SK-N-SH treated with all-trans-retinoic acid at 6 μM for 48 hours (cell line): Measurements from ENCODE around the gene DNAH14.

Experiments
- ARNTL ChIP-seq: fragments of 450-650 bp; formaldehyde crosslinking; IDR thresholded peaks from 2 replicates; pipeline ENCODE4 v1.5.0; 2020; ENCODE audit warnings: low read depth, mild to moderate bottlenecking, moderate library complexity, borderline replicate concordance
- CREB5 ChIP-seq: fragments of 250-450 bp; sonication (Bioruptor Pico); IDR thresholded peaks from 2 replicates; pipeline ENCODE4 v1.5.1; 2020; ENCODE audit warnings: low read depth, mild to moderate bottlenecking, moderate library complexity
- CSRNP3 ChIP-seq: fragments of 250-450 bp; sonication (Bioruptor Pico); IDR thresholded peaks from 2 replicates; pipeline ENCODE4 v1.5.1; 2021; ENCODE audit warnings: mild to moderate bottlenecking, moderate library complexity
- GLIS3 ChIP-seq: fragments of 250-450 bp; sonication (Bioruptor Pico); IDR thresholded peaks from 2 replicates; pipeline ENCODE4 v1.5.0; 2020; ENCODE audit warnings: mild to moderate bottlenecking, moderate library complexity
- ISL1 ChIP-seq: fragments of 250-450 bp; sonication (Bioruptor Pico); IDR thresholded peaks from 2 replicates; pipeline ENCODE4 v2.1.2; 2022; ENCODE audit warnings: mild to moderate bottlenecking, moderate library complexity
- OSR1 ChIP-seq: fragments of 250-450 bp; sonication (Bioruptor Pico); IDR thresholded peaks from 2 replicates; pipeline ENCODE4 v1.8.0; 2022; ENCODE audit warnings: moderate library complexity, mild to moderate bottlenecking, inconsistent platforms
- PATZ1 ChIP-seq: fragments of 250-450 bp; sonication (Bioruptor Pico); IDR thresholded peaks from 2 replicates; pipeline ENCODE4 v1.8.0; 2020; ENCODE audit warnings: mild to moderate bottlenecking, moderate library complexity, borderline replicate concordance
- POU6F1 ChIP-seq: fragments of 250-450 bp; sonication (Bioruptor Pico); IDR thresholded peaks from 2 replicates; pipeline ENCODE4 v1.8.0; 2021; ENCODE audit warnings: low read depth, mild to moderate bottlenecking, moderate library complexity, borderline replicate concordance
- SNAI2 ChIP-seq: fragments of 250-450 bp; sonication (Bioruptor Pico); IDR thresholded peaks from 2 replicates; pipeline ENCODE4 v1.5.0; 2020; ENCODE audit warnings: mild to moderate bottlenecking, moderate library complexity
- TSHZ2 ChIP-seq: fragments of 250-450 bp; sonication (Bioruptor Pico); IDR thresholded peaks from 2 replicates; pipeline ENCODE4 v1.5.0; 2020; ENCODE audit warnings: mild to moderate bottlenecking, moderate library complexity
- ZFP30 ChIP-seq: fragments of 450-650 bp; formaldehyde crosslinking; IDR thresholded peaks from 2 replicates; pipeline ENCODE4 v1.5.0; 2022; ENCODE audit warnings: mild to moderate bottlenecking, moderate library complexity
- ZNF8 ChIP-seq: fragments of 450-650 bp; formaldehyde crosslinking; IDR thresholded peaks from 2 replicates; pipeline ENCODE4 v1.5.0; 2020; ENCODE audit warnings: mild to moderate bottlenecking, moderate library complexity

GRCh38 chr1:225410036-225410435 is 480.6 kb downstream of the DNAH14 start:
- TF ChIP-seq ZNF8 (CRISPR knock-in tag) (no peak), PATZ1 (CRISPR knock-in tag) (no peak), SNAI2 (CRISPR knock-in tag) (no peak), TSHZ2 (no peak), CREB5 (no peak), ISL1 (CRISPR knock-in tag) (no peak), ZFP30 (no peak), GLIS3 (CRISPR knock-in tag) (no peak), OSR1 (CRISPR knock-in tag) (no peak), CSRNP3 (CRISPR knock-in tag) (no peak), POU6F1 (CRISPR knock-in tag) (no peak), ARNTL (CRISPR knock-in tag) (no peak)
